ENCODE data around the gene FKBP14. TPM values are rescaled to one million over a fixed set of nuclear protein-coding genes. Genes with fewer than 3 reads are reported as not detected.

The FKBP14 gene
- total and polyA plus RNA-seq, 12 donors: 3.0 to 16.0 (median 13.1) TPM

DNA sequence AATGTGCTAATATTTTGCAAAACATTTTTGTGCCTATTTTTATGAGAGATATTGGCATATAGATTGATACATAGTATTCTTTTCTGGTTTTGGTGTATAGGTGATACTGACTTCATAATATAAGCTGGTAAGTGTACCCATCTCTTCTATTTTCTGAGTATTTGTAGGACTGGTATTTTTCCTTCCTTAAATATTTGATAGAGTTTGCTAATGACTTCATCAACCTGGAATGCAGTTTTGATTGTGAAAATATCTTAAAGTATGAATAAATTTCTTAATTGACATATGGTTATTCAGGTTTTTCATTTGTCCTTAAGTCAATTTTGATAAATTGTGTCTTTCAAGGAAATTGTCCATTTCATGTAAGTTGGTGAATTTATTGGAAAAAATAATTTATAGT, 30.9 kb downstream of the FKBP14 start:
- H3K36me3 ChIP-seq: no peaks in the 10 kb centered on the region
- no peak overlapping the region for H3K27ac ChIP-seq
- H3K4me3 ChIP-seq: no peak overlapping the region
- DNase-seq (no peak), ATAC-seq (no peak)
- TF ChIP-seq, protein P1, sequence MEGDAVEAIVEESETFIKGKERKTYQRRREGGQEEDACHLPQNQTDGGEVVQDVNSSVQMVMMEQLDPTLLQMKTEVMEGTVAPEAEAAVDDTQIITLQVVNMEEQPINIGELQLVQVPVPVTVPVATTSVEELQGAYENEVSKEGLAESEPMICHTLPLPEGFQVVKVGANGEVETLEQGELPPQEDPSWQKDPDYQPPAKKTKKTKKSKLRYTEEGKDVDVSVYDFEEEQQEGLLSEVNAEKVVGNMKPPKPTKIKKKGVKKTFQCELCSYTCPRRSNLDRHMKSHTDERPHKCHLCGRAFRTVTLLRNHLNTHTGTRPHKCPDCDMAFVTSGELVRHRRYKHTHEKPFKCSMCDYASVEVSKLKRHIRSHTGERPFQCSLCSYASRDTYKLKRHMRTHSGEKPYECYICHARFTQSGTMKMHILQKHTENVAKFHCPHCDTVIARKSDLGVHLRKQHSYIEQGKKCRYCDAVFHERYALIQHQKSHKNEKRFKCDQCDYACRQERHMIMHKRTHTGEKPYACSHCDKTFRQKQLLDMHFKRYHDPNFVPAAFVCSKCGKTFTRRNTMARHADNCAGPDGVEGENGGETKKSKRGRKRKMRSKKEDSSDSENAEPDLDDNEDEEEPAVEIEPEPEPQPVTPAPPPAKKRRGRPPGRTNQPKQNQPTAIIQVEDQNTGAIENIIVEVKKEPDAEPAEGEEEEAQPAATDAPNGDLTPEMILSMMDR (IDR thresholded peaks at IDR 0.05): no peak
- peaks cover 0 to 14% (median 0%) of the 10 kb centered on the region in 7 donors for H3K27me3 ChIP-seq
- H3K4me1 ChIP-seq: no peaks in the 10 kb centered on the region
- H3K9me3 ChIP-seq: peaks cover 0 to 43% (median 32%) of the 10 kb centered on the region in 11 donors
- intact Hi-C loops (cut with DNase I): no loop called here

DNA sequence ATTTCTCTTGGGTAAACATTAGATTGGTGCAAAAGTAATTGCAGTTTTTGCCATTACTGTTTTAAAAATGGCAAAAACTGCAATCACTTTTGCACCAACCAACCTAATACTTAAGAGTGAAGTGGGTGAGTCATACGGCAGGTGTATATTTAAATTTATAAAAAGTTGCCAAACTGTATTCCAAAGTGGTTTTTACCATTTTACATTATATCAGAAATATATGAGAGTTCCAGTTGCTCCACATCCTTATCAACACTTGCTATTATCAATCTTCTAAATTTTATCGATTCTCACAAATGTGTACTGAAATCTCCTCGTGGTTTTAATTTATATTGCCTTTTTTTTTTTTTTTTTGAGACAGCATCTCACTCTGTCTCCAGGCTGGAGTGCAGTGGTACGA, 33.4 kb downstream of the FKBP14 start:
- peaks cover 0 to 10% (median 5%) of the 10 kb centered on the region in 9 donors for H3K4me1 ChIP-seq
- intact Hi-C loops (cut with DNase I): no loop called here
- ATAC-seq (no peak), DNase-seq (no peak)
- TF ChIP-seq, protein P1 (IDR thresholded peaks at IDR 0.05): no peak
- no peak overlapping the region for H3K27ac ChIP-seq
- no peak overlapping the region for H3K4me3 ChIP-seq
- H3K36me3 ChIP-seq: no peaks in the 10 kb centered on the region
- peaks cover 0 to 43% (median 32%) of the 10 kb centered on the region in 11 donors for H3K9me3 ChIP-seq
- 89 to 92% methylated on average over 4 of the region's 4 CpGs for WGBS, 2 donors
- peaks cover 0 to 32% (median 0%) of the 10 kb centered on the region in 7 donors for H3K27me3 ChIP-seq

DNA sequence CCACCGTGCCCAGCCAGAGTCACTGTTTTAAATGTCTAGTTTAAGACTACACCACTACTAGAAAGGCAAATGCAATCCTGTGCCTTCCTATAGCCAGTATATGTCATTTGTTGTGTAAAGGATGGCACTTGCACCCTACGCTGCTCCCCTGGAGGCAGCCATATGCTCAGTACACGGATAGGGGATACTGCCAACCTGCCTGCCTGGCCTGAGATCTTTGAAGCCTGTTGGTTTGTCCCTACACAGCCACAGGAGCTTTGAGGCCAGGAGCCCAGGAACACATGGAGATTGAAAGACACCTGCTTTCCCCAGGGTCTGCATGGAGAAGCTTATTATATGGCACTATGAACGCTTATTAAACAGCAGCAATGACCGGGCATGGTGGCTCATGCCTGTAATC, 34.6 kb downstream of the FKBP14 start:
- Histone ChIP-seq H3K27ac (no peak overlapping the region), H3K9me3 (peaks cover 0 to 41% (median 32%) of the 10 kb centered on the region in 11 donors), H3K4me3 (no peak overlapping the region), H3K4me1 (peaks cover 0 to 21% (median 5%) of the 10 kb centered on the region in 9 donors), H3K36me3 (no peaks in the 10 kb centered on the region), H3K27me3 (peaks cover 0 to 32% (median 0%) of the 10 kb centered on the region in 7 donors)
- no peak for ATAC-seq
- TF ChIP-seq, protein P1 (IDR thresholded peaks at IDR 0.05): no peak
- WGBS, 2 donors: 95 to 97% methylated on average over 5 of the region's 5 CpGs
- DNase-seq: no peak
- intact Hi-C loops (cut with DNase I): no loop called here

DNA sequence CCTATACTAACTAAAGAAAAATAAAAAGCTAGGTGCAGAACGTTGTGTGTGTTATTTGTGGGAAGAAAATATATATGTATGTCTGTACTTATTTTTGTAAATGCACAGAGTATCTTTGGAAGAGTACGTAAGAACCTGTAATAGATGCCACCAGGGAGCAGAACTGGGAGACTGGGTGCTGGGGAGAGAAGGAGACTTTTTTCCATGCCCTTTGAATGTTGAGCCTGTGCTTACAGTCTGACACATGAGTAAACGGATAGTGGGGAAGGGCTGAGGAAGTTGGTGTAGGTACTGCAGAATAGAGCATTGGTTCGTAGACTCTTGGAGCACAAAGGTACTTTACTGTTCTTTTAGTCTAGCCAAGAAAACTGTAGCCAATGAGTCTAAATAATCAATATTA, 35.6 kb downstream of the FKBP14 start:
- H3K4me1 ChIP-seq: peaks cover 0 to 24% (median 5%) of the 10 kb centered on the region in 9 donors
- intact Hi-C loops (cut with DNase I): no loop called here
- 85 to 87% methylated on average over 4 of the region's 4 CpGs for WGBS, 2 donors

More for the DNA sequence above, 35.6 kb downstream of the FKBP14 start:
- DNase-seq (no peak), ATAC-seq (no peak)
- TF ChIP-seq, protein P1 (IDR thresholded peaks at IDR 0.05): no peak
- Histone ChIP-seq H3K4me3 (no peak overlapping the region), H3K9me3 (peaks cover 0 to 31% (median 24%) of the 10 kb centered on the region in 11 donors), H3K27ac (no peak overlapping the region), H3K27me3 (peaks cover 0 to 32% (median 0%) of the 10 kb centered on the region in 7 donors), H3K36me3 (no peaks in the 10 kb centered on the region)
